OCI-M1 (cell line): ENCODE data around the gene ALDH3A2.

Experiments used
- DNase-seq: peaks from one replicate; lab custom pipeline; 2025; lab: John Stamatoyannopoulos, UW

ALDH3A2 gene

DNA sequence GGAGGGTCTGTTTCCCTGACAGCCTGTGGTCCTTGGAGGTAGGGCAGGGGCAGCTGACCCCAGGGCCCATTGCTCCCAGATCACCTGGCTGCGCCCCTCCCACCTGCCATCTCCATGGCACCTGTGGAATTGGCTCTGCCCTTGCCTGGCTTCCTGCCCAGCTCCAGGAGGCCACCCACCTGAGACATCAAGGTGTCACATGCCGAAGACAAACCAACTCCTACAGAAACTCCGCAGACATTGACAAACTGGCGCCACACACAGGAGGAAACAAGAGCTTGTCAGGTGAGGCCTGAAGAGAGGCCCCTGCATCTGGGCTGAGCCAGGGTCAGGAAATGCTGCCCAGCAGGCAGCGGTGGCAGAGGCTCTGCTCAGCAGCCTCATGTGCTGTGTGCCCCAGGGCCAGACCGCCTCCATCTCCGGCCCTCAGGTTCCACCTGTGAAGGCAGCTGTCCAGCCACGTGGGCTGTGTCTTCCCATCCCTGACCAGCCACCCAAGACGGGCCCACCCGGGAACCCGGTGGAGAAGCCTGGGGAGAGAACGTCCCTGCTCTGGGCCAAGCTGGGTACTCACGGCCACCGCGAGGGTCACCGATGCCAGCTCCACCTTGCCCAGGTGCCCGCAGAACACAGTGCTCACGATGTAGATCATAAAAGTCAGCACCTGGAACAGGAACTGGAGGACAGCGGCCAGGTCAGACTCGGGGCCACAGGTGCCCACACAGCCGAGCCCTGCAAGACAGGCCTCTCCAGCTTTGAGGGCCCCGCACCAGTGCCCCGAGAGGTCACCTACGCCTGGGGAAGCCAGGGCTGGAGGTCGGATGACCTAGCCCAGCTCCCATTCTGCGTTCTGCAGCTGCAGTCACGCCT is 66.2 kb downstream of the ALDH3A2 start:
- no peak for DNase-seq

DNA sequence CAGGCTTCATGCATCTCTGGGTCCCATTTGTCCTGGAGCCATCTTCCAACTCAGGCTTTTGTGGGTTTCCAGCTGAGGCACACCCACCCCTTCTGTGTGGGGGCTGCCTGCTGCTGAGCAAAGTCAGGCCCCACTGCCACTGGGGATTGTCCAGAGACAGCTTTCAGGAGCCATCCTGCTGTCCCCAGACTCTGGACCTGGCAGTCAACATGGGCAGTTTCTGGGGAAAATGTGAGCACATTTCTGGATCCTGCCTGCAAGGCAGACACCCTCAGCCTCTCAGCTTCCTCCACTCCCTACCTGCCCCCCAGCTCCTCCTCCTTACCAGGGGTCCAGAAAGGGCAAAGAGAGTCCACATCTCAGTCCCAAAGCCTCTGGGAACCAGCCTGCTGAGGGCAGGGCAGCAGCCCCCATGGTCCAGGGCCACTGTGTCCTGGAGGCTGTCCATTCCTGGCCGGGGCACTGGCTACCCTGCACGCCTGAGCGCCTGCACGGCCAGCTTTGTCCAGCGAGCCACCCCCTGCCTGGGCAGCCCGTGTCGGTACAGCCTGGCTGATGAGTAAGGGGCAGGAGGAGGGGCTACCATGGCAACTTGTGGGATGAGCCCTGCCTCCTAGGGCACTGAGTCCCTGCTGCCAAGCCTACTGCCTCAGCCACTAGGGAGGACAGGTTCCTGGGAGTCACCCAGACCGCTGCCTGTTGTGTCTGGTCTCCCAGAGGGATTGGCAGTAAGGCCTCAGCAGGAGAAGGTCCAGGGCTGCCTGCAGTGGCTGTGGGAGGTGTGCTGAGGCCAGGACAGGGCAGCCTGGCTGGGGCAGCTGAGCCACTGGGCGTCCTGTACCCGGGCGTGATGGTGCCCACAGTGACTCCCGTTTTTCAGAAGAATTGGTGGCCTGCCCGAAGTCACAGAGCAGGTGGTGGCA is 67.8 kb downstream of the ALDH3A2 start, which contains the start of gene SLC47A2:
TSS of gene SLC47A2 (minus strand) at position 477 of the 923 bp plus-strand sequence. CDS start at position 448, 29 bp downstream.
- no peak for DNase-seq

DNA sequence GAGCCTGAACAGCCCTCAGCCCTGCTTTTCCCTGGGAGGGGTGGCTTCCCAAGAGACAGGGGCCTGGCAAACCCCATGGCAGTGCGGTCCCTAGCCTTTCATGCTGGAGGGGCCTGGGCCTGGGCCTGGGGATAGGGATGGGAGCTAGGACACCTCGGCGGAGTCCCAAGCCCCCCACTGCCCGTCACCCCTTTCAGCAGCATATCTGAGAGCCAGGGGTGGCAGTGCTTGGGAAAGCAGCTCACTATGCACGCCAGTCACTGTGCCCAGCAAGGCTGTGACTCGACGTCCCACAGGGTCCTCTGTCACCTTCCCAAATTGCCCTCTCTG is 68.4 kb downstream of the ALDH3A2 start:
- no peak for DNase-seq

DNA sequence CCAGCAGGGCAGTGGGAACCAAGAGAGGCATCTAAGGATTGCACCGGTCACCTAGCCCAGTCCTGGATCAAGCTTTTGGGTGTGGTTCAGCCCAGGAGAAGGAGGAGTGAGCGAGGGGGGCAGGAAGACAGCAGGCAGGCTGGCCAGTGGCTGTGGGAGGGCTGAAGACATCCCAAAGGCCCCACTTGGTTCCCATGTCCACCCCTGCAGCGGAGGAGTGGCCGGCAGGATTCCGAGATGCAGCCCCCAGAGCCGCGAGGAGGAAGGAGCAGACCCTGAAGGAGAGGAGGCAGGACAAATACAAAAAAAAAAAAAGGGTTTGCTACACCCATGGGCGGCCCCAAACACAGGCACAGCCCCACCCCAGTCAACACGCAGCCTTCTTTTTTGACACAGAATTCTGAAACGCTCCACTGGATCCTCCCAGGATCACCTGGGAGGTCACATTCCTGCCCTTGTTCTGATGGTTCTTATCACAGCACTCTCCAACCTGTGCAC is 68.9 kb downstream of the ALDH3A2 start:
- DNase-seq: no peak

DNA sequence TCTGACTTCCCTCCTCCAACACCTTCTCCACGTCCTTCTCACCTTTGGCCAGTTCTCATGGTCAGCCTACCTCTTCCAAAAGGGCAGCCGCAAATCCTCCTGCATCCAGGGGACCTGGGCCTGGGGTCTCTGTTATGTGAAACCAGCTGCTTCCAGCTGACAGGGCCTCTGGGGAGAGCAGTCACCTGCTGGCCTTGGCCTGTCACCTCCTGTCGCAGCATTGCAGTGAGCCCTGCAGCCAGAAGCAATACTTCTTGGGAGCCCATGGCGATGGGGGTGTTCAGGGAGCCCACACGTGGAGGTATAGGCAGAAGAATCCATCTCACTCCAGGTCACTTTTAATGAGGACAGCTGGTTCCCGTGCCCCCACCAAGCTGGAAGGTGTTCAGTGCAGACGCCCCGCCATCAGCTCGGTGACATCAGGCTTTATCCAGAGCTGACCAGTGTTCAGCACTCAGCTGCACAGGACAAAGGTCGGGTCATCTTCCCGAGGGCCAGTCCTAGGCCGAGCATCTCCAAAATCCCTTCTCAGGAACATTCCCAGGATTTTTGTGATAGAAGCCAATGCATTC is 69.6 kb downstream of the ALDH3A2 start:
- DNase-seq: no peak

- peak; percentile 14 for DNase-seq
Measured at GRCh38 chr17:19718613-19719354, 70.2 kb downstream of the ALDH3A2 start.

DNA sequence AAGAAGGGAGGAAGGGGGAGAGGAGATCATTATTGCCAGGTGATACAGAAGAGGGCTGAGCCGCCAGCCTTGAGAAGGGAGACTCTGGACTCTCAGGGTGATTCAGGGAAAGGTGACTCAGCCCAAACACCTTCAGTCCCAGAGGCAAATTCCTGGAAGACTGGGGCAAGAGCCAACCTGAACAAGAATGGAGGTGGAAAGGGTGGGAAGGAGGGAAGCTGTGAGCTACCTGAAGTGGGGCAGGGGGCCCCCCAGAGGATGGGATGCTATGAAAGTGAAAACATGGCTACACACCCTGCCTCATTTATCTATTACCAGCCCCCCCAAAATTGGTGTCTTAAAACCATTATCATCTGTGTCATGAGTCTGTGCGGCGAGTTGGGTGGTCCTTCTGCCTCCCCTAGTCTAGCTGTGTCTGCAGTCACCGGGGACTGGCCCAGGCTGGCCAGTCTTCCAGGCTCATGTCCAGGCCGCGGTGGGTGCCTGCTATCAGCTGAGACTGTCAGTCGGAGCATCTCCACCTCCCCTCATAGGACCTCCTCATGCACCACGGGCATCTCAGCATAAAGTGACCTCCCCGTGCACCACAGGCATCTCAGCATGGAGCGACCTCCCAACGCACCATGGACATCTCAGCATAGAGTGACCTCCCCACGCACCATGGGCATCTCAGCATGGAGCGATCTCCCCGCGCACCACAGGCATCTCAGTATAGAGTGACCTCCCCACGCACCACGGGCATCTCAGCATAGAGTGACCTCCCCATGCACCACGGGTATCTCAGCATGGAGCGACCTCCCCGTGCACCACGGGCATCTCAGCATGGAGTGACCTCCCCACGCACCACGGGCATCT is 71.0 kb downstream of the ALDH3A2 start:
- DNase-seq: no peak

DNA sequence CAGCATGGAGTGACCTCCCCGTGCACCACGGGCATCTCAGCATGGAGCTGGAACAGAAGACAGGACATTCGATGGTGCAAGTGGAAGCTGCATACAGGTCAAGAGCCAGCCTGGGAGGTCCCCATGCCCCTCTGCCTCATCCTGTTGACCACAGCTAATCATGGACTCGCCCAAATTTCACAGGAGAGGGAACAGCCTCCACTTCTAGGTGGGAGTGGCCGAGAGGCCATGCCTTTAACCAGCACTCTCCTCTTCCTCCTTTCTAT is 71.6 kb downstream of the ALDH3A2 start:
- no peak for DNase-seq

DNA sequence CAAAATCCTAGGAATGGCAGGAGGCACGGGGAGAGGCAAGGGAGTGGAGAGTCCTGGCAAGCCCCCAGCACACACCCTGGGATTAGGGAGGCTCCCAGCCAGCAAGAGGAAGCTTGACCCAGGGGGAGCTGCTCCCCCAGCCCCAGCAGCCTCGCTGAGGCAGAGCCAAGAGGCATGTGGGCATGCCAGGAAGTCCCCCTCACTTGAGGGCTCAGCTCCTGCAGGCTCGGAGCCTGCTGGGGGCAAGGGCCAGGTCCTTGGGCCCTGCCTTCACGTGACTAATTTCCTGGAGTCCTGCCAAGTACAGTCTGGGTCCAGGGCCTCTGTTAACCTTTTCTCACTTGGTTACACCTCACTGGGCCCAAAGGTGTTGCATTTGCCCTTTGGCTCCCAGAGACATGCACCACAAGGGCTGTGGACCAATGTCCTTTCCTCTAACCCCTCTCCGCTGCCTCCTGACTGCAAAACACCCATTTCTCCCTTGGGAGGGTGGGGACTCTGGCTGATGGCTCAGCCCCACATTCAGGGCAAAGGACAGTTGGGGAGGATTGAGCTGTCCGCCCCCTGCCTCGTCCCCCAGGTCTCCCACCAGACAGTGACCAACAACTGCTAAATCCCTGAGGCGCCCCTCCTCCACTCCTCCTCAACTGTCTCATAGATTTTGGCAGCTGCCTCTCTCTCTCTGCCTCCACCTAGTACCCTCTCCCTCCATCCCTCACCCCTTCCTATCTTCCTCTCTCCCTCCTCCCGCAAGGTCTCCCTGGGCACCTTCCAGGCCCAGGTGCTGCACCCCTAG is 72.3 kb downstream of the ALDH3A2 start:
- DNase-seq: no peak

GRCh38 chr17:19723964-19724363 is 75.4 kb downstream of the ALDH3A2 start:
- no peak for DNase-seq

- DNase-seq: no peak
Measured at GRCh38 chr17:19724501-19725420, 76.2 kb downstream of the ALDH3A2 start.

GRCh38 chr17:19725486-19725885 is 76.9 kb downstream of the ALDH3A2 start:
- DNase-seq: no peak

GRCh38 chr17:19726631-19727376 is 78.3 kb downstream of the ALDH3A2 start:
- no peak for DNase-seq
